Stimulated activated CD8-positive, alpha-beta memory T cell treated with anti-CD3 and anti-CD28 coated beads, Interleukin-7, amount 100 ng/mL, for 24 hours (primary cell): Measurements from ENCODE around the gene TLX2.

ENCODE experiments used
- DNase-seq: peaks from one replicate; pipeline ENCODE4 v3.0.0-alpha.2; 2020; ENCODE audit warnings: low read depth

The TLX2 gene

DNA sequence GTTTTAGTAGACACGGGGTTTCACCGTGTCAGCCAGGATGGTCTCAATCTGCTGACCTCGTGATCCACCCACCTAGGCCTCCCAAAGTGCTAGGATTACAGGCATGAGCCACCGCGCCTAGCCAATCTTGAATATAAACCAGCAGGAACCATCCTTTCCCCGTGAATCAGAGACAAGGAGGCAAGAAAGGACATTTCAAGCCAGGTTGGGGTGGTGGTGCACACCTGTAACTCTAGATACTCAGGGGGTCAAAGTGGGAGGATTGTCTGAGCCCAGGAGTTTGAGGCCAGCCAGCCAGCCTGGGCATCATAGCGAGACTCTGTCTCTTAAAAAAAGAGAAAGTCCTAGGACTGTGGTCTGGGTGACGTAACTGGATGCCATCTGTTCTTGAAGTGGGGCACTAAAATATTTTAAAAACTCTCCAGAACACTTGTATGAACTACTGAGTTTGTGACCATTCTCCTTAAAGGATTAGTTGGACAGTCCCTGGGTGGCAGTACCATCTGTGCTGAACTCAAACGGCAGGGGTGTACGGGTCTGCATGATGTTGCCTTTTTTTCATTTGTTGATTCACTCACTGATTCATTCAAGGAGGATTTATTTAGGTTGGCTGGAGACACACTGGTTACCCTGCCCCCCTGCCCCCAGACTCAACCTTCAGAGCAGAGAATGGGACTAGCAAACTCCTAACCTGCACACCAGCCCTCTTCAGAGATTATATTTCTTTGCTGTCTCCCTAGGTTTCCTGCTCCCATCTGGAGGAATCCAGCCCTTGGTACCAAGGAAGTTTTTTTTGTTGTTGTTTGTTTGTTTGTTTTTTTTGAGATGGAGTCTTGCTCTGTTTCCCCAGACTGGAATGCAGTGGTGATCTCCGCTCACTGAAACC lies 2.9 kb upstream of the TLX2 start:
- no peak for DNase-seq

DNA sequence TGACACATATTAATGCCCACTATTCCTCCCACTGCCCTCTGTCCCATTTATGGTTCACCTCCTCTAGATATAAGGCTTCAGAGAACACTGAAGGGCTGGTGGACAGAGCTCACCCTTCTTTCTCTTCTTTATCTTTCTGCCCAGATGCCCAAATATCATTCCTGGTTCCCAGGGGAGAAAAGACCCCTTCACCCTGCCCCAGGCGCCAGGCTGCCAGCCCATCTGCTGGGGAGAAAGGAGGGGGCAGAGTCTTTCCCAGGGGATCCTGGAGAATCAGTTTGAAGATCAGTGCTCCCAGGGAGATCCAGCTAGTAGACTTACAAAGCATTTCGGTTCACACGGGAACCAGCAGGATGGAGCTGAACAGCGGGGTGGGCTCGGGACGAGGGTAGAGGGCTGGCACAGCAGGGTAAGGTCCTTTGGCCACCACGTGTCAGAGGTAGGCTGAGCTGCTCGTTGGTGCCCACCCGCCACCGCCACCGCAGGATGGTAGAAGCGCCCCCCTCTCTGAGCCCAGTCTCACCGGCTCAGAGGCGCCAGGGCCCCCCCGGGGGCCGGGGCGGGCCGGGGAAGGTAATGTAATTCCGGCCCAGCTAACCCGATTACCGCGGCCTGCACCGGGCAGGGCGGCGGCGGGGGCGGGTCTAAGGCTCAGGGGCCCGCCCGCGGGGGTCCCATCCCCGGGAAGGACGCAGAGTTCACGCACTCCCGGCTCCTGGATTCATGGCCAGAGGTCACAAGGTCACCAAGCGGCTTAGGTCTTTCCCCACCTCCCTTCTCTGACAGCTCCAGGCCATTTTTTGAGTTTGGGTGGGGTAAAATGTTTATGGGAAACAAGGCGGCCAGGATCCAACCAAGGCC lies 1.3 kb upstream of the TLX2 start:
- DNase-seq = no peak

DNA sequence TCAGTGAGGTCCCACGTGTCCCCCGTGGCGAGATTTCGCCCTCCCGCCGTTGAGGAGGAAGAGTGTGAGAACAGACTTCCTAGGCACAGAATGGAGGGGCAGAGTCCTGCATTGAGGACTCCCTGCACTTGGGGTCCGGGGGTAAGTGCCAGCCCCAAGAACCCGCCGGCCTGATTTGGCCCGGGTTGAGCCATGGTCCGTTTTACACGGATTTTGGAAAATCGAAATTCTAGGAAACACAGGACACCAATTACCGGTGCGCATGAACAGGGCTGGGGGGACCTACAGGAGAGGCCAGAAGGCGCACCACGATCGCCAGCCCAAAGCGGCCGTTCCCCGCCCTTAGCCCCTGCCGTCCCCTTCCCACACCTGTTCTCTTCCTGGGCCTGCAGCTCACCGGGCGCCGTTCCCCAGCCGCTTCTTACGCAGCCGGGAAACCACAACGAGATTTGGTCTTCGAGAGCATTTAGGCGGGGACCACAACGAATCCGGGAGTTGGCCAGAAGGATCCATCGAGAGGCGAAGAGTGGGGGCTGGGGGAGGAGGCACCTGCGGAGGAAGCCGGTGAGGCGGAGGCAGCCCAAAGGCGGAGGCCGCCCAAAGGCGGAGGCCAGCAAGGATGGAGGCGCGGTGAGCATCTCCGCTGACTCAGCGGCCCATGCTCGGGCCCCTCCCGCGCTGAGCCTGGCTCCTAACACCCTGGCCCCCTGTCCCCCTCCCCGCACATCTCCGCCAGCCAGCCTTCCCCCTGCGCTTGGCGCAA lies 464 bp upstream of the TLX2 start:
- no peak for DNase-seq

DNA sequence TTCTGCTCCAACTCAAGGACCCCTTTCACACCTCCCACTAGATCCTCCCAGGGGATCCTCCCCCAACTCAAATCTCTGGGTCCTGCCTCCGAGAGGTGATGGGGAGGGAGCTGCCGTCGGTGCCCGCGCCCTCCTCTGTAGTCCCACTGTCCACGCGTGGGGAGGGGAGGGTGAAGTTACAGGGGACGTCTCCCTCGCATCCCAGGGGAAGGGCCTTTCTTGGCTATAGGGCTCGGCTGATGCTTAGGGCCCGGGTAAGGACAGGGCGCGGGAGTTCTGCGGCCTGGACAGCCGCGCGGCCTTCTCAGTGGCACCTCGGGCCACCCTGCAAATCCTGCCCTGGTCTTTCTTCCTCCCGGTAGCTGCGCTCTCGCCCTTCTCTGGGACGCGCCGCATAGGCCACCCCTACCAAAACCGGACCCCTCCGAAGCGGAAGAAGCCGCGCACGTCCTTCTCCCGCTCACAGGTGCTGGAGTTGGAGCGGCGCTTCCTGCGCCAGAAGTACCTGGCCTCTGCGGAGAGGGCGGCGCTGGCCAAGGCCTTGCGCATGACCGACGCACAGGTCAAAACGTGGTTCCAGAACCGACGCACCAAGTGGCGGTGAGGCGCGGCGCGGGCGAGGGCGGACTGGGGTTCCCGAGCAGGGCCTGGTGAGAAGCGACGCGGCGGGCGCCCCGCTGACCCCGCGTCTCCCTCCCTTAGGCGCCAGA lies 1.2 kb downstream of the TLX2 start:
- no peak for DNase-seq

DNA sequence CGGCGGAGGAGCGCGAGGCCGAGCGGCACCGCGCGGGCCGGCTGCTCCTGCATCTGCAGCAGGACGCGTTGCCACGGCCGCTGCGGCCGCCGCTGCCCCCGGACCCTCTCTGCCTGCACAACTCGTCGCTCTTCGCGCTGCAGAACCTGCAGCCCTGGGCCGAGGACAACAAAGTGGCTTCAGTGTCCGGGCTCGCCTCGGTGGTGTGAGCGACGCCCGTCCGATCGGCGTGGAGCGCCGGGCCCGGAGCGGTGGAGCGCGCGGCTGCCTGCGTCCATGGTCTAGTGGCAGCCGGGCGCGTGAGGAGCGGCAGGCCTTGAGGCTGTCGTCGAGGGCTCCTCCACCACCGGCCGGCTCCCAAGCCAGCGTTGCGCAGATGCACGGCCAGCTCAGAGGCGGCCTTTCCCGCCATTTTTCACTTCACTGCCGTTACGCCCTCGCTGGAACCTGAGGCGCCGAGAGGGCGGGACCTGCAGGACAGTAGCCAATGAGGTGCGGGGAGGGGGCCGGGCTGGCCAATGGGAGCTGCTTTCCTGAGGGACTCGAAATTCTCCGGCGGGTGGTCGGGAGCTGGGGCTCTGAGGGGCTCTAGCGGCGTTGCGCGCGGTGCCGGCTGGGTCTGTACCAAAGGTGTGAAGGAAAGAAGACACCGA lies 1.9 kb downstream of the TLX2 start:
- DNase-seq = peak; percentile 56

DNA sequence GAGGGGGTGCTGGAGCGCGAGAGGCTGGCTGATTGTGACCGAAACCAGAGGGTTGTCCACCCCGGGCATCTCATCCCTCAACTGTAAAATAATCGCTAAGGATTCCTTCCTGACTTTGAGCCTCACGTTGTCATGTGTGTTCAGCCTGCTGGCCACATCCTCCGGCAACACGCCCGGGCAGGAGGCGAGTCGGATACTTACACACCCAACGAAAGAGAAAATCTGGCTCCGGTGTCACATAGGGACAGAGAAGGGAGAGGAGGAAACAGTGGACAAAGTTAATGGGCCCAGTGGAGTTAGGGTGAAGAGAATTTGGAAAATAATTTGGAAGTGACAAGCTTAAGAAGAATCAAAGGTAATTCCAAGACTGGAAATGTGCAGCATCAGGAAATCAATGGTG lies 2.4 kb downstream of the TLX2 start:
- no peak for DNase-seq

DNA sequence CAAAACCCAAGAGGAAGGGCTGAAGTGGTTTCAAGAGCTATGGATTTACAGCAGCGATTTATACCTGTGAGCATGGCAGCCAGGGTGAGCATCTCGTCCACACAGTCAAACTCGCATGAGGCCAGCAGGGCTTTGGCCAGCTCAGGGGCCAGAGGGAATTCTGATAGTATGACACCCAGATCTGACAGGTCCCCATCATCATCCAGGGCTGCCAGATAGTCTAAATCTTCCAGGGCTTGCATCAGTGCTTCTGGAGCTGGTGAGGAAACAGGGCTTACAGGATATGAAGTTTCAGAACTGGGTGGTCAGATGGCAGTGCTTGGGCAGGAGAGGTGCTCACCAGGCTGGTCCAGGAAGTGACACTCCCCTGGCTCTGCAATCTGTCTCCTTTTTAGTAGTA lies 8.3 kb downstream of the TLX2 start:
- no peak for DNase-seq

DNA sequence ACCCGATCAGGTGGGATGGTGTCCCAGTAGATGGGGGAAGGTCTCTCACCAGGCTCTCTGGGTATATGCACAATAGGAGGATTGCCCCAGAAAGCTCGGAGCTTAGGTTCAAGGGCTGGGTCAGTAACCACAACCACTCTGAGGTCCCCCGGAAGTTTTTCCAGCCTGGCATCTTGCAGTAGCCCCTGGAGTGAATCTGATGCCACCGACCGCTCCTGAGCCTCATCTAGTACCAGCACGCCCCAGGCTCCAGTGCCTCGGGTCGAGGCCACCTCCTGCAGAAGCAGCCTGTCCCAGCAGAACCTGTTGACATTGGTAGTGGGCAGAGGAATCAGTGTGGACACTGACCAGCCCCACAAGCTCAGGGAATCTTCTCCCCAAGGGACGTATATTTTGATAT lies 9.8 kb downstream of the TLX2 start:
- no peak for DNase-seq

DNA sequence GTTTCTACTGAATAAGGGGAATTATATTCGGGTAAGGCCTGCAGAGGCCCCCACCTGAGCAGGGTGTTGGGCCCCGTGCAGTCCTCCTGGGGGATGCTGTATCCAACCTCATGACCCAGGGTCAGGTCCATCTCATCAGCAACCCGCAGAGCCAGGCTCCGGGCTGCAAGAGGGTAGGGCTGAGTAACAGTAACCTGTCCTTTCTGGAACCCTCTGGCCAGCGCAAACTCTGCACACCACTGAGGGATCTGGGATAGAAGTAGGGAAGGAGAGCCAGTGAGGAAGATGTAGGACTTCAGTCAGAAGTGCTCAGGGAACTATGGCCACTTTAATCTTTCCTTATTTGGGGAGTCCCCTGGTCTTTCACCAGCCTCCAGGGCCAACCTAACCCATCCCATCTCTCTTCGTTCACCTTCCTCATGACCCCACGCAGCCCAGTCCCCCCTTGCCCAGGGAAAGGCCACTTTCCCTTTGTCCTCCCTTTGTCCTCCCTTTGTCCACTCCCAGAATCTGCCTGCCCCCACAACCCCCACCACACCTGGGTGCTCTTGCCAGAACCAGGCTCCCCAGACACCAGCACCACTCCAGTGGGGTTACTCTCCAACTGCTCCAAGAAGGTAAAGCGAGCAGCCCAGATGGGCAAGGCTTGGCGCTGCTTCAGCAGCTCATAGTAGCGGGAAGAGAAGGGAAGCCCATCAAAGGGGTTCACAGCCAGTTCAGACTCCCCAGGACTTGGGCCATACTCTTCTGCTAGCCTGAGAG lies 10.9 kb downstream of the TLX2 start:
- no peak for DNase-seq

DNA sequence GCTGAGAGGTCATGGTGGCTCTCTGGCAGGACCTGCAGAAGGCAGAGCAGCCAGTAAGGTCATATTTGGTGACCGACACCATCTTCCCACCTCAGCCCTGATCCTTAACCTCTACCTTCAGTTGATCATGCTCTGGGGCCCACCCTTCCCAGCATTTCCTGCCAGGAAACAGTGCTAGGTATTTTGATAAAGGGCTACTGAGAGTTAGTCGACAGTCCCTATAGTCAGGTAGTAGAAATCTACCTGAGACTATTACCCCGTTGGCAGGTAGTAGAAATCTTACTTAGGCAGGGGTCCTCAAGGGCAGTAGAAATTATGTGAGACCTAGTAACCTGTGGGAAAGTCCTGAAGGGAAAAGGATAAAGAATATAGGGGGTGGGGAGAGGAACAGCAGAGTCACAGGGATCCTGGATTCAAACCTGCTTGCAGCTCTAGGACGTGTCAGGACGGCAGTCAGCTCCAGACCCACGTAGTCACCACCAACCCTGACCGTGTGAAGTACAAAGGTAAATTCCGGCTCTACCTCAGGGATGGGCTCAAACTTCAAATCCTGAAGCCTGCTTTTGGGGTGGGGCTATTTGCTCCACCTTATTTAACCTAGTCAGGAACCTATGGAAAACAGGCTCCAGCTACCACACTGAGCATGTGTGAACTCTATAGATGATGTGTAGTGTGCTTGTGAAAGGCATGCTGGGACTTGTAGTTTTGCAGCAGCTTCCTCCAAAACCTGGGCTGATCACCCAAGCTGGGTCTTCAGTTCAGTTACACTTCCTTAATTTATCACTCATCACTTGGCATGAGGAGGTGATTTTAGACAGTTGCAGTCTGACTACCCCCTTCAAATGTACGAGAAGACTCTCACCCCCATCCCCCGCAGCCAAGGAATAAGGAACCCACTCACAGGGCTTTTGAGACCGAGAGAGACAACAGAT lies 11.7 kb downstream of the TLX2 start, which contains the start of gene DQX1:
TSS of gene DQX1 (minus strand) at position 515 of the 932 bp plus-strand sequence. CDS start at position 13, 502 bp downstream.
- no peak for DNase-seq

DNA sequence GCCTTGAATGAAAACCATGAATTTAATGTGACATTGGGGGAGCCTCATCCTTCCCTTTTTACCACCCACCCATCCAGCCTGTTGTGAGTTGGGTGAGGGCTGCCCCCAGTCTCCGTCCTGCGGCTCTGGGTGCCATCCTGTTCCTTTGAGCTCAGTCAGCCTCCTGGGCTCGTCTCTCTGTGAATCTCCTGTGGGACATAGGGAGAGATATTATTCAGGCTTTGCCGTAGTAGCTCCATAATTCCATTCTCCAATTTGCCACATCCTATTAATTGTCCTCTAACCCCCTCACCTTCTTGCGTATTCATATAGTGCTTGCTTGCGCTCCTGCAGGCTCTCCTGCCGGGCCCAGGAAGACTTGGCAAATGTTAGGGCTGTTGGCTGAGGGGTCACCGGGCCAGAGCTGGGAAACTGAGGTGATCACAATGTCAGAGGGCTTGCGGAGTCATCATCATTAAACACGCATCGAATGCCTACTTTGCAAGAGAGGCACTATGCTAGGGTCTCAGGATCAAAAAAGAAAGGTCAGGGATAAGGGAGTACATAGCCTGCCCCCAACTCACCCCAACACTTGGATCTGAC lies 12.5 kb downstream of the TLX2 start:
- no peak for DNase-seq

DNA sequence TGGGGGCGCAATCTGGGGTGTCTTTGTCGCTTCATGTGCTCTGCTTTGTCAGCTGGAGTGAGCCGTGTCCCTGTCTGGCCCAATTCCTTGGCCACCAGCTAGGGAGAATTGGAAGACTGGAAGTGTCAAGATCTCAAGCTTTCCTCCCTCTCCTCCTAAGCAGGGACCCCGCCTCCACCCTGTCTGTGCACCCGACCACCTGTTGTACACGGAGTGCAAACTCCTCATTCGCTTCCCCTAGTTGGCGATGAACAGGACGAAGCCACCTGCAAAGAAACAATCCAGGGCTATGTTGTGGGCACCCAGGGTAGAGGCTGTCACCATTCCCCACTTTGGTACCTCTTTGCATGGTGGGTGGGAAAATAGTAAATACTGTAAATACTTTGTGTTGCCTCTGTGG lies 13.5 kb downstream of the TLX2 start:
- DNase-seq = no peak

DNA sequence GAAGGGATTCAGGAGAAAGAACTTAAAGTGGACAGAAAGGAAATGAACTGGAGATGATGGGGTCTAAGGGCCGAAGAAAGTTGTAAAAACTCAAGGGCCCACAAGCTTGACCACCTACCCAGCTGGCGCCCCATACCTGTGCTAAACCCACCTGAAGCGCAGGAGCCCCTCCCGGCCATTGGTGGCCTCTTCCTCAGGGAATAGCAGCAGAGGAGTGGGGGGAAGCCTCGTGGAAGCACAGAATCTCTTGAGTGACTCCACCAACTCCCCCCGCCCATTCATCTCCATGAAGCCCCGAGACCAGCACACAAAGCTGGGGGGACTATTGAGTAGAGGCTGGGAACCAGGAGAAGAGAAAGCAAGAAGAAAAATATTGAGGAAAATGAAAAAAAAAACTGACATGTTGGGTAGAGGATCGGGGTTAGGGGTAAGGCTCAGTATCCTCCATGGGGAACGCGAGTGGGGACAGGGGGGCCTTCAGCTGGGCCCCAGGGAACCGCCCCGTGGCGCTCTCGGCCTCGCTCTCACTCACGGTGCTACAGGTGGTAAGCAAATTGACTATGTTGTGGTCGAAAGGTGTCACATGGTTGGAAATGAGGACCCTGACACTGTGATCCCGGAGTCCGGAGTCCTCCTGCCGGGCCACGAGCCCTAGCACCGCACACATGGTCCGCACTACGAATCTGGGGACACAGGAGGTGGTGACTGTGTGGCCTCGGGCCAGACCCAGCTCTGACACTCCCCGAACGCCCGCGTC lies 14.5 kb downstream of the TLX2 start:
- no peak for DNase-seq

DNA sequence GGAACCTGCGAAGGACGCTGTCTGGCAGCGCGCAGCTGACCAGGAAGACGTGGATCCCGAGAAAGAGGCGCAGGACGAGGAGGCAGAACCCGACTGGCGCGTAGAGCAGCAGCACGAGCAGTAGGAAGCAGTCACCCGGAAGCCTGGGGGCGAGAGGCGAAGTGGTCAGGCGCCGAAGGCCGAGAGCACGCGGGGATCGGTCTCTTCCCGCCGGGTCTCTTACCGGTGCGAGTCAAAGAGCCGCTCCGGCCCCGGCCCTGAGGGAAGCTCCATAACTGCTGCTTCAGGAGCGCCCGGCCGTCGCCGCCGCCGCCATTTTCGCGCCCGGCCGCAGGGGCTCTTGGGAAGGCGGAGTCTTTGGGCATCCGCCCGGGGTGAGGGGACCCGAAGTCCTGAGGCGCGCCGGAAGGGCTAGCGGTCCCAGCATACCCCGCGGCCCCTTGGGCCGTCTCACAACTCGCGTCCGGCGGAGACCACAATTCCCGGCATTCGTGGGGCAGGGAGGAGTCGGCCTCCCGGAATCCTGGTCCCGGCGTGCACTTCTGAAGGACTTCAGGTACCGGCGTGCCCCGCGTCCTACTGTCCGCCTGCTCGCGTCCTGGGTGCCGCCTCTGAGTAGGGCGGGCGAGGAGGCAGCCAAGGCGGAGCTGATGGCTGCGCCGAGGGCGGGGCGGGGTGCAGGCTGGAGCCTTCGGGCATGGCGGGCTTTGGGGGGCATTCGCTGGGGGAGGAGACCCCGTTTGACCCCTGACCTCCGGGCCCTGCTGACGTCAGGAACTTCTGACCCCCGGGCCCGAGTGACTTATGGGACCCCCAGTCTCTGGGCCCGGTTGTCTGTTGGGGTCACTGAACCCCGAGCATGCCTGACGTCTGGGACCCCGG lies 15.3 kb downstream of the TLX2 start, which contains the start of the genes AUP1 and HTRA2:
TSS of gene AUP1 (minus strand) at position 350 of the 882 bp plus-strand sequence. CDS start at position 273, 77 bp downstream.
TSS of gene HTRA2 (plus strand) at position 577 of the 882 bp plus-strand sequence. CDS start at position 651, 74 bp downstream.
- peak; percentile 81 for DNase-seq

DNA sequence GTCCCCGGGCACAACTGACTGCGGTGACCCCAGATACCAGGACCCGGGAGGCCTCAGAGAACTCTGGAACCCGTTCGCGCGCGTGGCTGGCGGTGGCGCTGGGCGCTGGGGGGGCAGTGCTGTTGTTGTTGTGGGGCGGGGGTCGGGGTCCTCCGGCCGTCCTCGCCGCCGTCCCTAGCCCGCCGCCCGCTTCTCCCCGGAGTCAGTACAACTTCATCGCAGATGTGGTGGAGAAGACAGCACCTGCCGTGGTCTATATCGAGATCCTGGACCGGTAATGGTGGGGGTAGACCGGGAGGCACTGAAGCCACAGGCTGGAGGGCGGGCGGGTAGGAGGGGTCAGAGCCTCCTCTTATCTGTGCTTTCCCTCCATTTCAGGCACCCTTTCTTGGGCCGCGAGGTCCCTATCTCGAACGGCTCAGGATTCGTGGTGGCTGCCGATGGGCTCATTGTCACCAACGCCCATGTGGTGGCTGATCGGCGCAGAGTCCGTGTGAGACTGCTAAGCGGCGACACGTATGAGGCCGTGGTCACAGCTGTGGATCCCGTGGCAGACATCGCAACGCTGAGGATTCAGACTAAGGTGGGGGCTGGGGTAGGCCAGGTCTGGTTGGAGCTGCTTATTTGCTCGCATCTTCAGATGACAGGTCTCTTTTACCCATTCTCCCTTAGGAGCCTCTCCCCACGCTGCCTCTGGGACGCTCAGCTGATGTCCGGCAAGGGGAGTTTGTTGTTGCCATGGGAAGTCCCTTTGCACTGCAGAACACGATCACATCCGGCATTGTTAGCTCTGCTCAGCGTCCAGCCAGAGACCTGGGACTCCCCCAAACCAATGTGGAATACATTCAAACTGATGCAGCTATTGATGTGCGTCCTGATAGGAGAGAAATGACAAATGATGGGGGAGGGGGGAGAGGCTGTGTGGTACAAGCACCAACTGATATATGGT lies 16.3 kb downstream of the TLX2 start:
- no peak for DNase-seq

DNA sequence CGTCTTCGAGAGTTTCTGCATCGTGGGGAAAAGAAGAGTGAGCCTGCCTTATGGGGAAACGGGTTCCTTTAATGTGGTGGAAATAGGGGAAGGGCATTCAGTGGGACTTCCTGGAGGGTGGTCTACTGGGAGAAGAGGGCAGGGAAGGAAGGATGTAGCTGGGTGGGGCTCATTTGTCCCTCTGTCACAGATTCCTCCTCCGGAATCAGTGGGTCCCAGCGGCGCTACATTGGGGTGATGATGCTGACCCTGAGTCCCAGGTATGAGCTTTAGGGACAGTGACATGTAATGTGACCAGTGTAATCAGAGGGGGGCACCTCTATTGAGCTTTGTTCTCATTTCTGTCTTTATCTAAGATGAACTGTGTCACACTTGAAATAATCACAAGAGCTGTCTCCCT lies 17.4 kb downstream of the TLX2 start:
- no peak for DNase-seq
